CD4-positive, alpha-beta T cell treated with Interleukin-6 at 100 ng/mL for 8 hours (primary cell): ENCODE results near the gene FOXK1.
A peak's percentile ranks its signal among the peaks of the same experiment; 100 is the strongest.
"Not testable (repeated sequence)": the region's sequence is repeated elsewhere in the genome, so short reads cannot be mapped to it uniquely, and the experiment has no call there.

ENCODE experiments used
- DNase-seq: peaks from one replicate; pipeline ENCODE4 v3.0.0-alpha.2; 2020; ENCODE audit warnings: mixed read lengths, low spot score

Gene FOXK1

GRCh38 chr7:4667776-4668509, 14.2 kb upstream of the FOXK1 start:
- no peak for DNase-seq

GRCh38 chr7:4668510-4668847, 13.6 kb upstream of the FOXK1 start:
- no peak for DNase-seq

GRCh38 chr7:4670791-4671190, 11.3 kb upstream of the FOXK1 start:
- no peak for DNase-seq

- no peak for DNase-seq
Observed at GRCh38 chr7:4675771-4676367, 6.2 kb upstream of the FOXK1 start.

- DNase-seq = not testable (repeated sequence)
Observed at GRCh38 chr7:4677518-4677917, 4.6 kb upstream of the FOXK1 start.

- no peak for DNase-seq
Observed at GRCh38 chr7:4681218-4681851, 760 bp upstream of the FOXK1 start.

GRCh38 chr7:4682621-4683042, 537 bp downstream of the FOXK1 start:
- DNase-seq = peak; percentile 21

- peak; percentile 6 for DNase-seq
Observed at GRCh38 chr7:4683043-4683883, 1.2 kb downstream of the FOXK1 start.

GRCh38 chr7:4683884-4684565, 1.9 kb downstream of the FOXK1 start:
- peak; percentile 43 for DNase-seq

- DNase-seq = no peak
Observed at GRCh38 chr7:4684846-4685245, 2.8 kb downstream of the FOXK1 start.

- DNase-seq = not testable (repeated sequence)
Observed at GRCh38 chr7:4685676-4686075, 3.6 kb downstream of the FOXK1 start.

GRCh38 chr7:4687956-4688355, 5.9 kb downstream of the FOXK1 start:
- DNase-seq = no peak

GRCh38 chr7:4689151-4689550, 7.1 kb downstream of the FOXK1 start:
- DNase-seq = no peak

GRCh38 chr7:4689668-4690067, 7.6 kb downstream of the FOXK1 start:
- DNase-seq = no peak

GRCh38 chr7:4690953-4691856, 9.1 kb downstream of the FOXK1 start:
- DNase-seq = no peak

GRCh38 chr7:4692055-4692454, 10.0 kb downstream of the FOXK1 start:
- DNase-seq = no peak

- DNase-seq = not testable (repeated sequence)
Observed at GRCh38 chr7:4692622-4693021, 10.5 kb downstream of the FOXK1 start.

GRCh38 chr7:4693152-4693551, 11.1 kb downstream of the FOXK1 start:
- no peak for DNase-seq

GRCh38 chr7:4693749-4694148, 11.7 kb downstream of the FOXK1 start:
- no peak for DNase-seq

- DNase-seq = no peak
Observed at GRCh38 chr7:4694305-4694704, 12.2 kb downstream of the FOXK1 start.

GRCh38 chr7:4698707-4699275, 16.7 kb downstream of the FOXK1 start:
- DNase-seq = no peak
